K562 (cell line): ENCODE results near the gene CLP1. TPM values are rescaled to one million over a fixed set of nuclear protein-coding genes. Genes with fewer than 3 reads are reported as not detected.

Experiments used
- ATAC-seq: fragments of 200-7000 bp; cut with Tn5 transposase; 3 replicates; pipeline ENCODE4 v1.9.1; 2020; ENCODE audit warnings: moderate library complexity
- BruUV-seq: library from RNA; stranded (reverse); fragments of 400-500 nt; replicated peaks from 2 replicates; lab custom pipeline; 2021; lab: Mats Ljungman, UMichigan
- CTCF ChIA-PET: fragments of 300-600 bp; formaldehyde crosslinking; extraction: SDS; loops from one replicate; lab custom pipeline; 2021; ENCODE audit warnings: low intra/inter-chr PET ratio; lab: Yijun Ruan, JAX
- POLR2A ChIA-PET: fragments of 300-600, 350-650 bp; sonication (Branson Sonifier 250); formaldehyde crosslinking; extraction: SDS; loops from one replicate; lab custom pipeline; 2021; ENCODE audit warnings: antibody characterized with exemption, inconsistent platforms; lab: Yijun Ruan, JAX
- DNase-seq, 4 experiments: peaks; one replicate each; pipeline versions ENCODE4 v3.0.0 to v3.0.0-alpha.2; 2011 to 2018; ENCODE audit warnings: low spot score in 3 of 4, mixed read lengths in 3 of 4; ENCODE audit errors: extremely low read depth in 1 of 4
- FAIRE-seq: peaks from 2 replicates; lab custom pipeline; 2011; peaks lifted over from hg19 to GRCh38; lab: Jason Lieb, UNC
- H2AFZ ChIP-seq: 2 replicates; pipeline ENCODE4 v1.6.0; 2011; ENCODE audit warnings: low read depth, low read length, control low read depth, inconsistent platforms
- H3K27ac ChIP-seq: fragments of 200-600 bp; 3 replicates; pipeline ENCODE4 v1.8.0; 2011; ENCODE audit warnings: low read depth, mild to moderate bottlenecking, control low read depth, inconsistent platforms, low read length, moderate library complexity, mixed read lengths; ENCODE audit errors: extremely low read depth
- H3K27me3 ChIP-seq, 2 experiments: fragments of 300-600 bp in 1 of 2; 2 replicates in 1 of 2; 3 replicates in 1 of 2; pipeline versions ENCODE4 v1.6.0 to v1.8.0; 2011; ENCODE audit warnings: inconsistent platforms in 2 of 2, low read length in 2 of 2, mild to moderate bottlenecking in 1 of 2, mixed read lengths in 1 of 2, moderate library complexity in 1 of 2; ENCODE audit not compliant: control insufficient read depth in 2 of 2, insufficient read depth in 2 of 2
- H3K36me3 ChIP-seq: fragments of 300-600 bp; 3 replicates; pipeline ENCODE4 v1.8.0; 2011; ENCODE audit warnings: mild to moderate bottlenecking, low read length, inconsistent platforms; ENCODE audit not compliant: control insufficient read depth, insufficient read depth
- H3K4me1 ChIP-seq, 2 experiments: fragments of 200-600 bp in 1 of 2; replicated peaks in 1 of 2; 2 replicates in 1 of 2; 3 replicates in 1 of 2; pipeline versions ENCODE4 v1.5.1 to v1.8.0; 2011; ENCODE audit warnings: inconsistent platforms in 2 of 2, low read length in 2 of 2, mild to moderate bottlenecking in 1 of 2, mixed read lengths in 1 of 2, moderate library complexity in 1 of 2; ENCODE audit not compliant: control insufficient read depth in 2 of 2, insufficient read depth in 2 of 2
- H3K4me2 ChIP-seq: 2 replicates; pipeline ENCODE4 v1.6.1; 2011; ENCODE audit warnings: low read length, control low read depth, inconsistent platforms, mixed read lengths; ENCODE audit not compliant: insufficient read depth
- H3K4me3 ChIP-seq: fragments of 200-600 bp; sonication (generic), shearing (Covaris generic); 2 replicates; pipeline ENCODE4 v1.5.1; 2016; ENCODE audit warnings: control low read depth, inconsistent platforms
- H3K79me2 ChIP-seq: fragments of 200-600 bp; 3 replicates; pipeline ENCODE4 v1.8.0; 2011; ENCODE audit warnings: low read length, inconsistent platforms; ENCODE audit not compliant: control insufficient read depth, insufficient read depth
- H3K9ac ChIP-seq, 2 experiments: 2 replicates each; pipeline versions ENCODE4 v1.6.0 to v1.6.1; 2011; ENCODE audit warnings: low read depth in 2 of 2, low read length in 2 of 2, control low read depth in 1 of 2, inconsistent platforms in 1 of 2, mild to moderate bottlenecking in 1 of 2, mixed read lengths in 1 of 2; ENCODE audit not compliant: insufficient read depth in 1 of 2
- H3K9me1 ChIP-seq: one replicate; pipeline ENCODE4 v1.6.0; 2011; ENCODE audit warnings: inconsistent platforms, mild to moderate bottlenecking, low read length, moderate library complexity; ENCODE audit not compliant: control insufficient read depth, insufficient read depth
- H3K9me3 ChIP-seq: replicated peaks from 2 replicates; pipeline ENCODE4 v1.5.1; 2011; ENCODE audit warnings: low read depth, low read length, inconsistent platforms; ENCODE audit not compliant: control insufficient read depth, insufficient read depth
- H4K20me1 ChIP-seq: replicated peaks from 2 replicates; pipeline ENCODE4 v1.6.1; 2011; ENCODE audit warnings: low read length, inconsistent platforms, mixed read lengths; ENCODE audit not compliant: control insufficient read depth, insufficient read depth
- BDP1 ChIP-seq: IDR thresholded peaks from 3 replicates; pipeline ENCODE4 v1.6.1; 2011; ENCODE audit not compliant: insufficient read length, insufficient read depth
- CEBPB ChIP-seq: fragments of 450-650 bp; IDR thresholded peaks from 2 replicates; pipeline ENCODE4 v1.6.1; 2016; ENCODE audit warnings: missing genetic modification characterization, missing compliant biosample characterization
- HNRNPK ChIP-seq: fragments of 200-400 bp; formaldehyde crosslinking; IDR thresholded peaks from one replicate; pipeline ENCODE4 v1.6.1; 2018; ENCODE audit warnings: mild to moderate bottlenecking, low read depth, low read length; ENCODE audit not compliant: poor library complexity, severe bottlenecking
- MTA3 ChIP-seq: fragments of 450-650 bp; formaldehyde crosslinking; IDR thresholded peaks from 2 replicates; pipeline ENCODE4 v1.6.1; 2017; ENCODE audit warnings: mild to moderate bottlenecking, borderline replicate concordance
- PURB ChIP-seq: sonication (generic); formaldehyde crosslinking; IDR thresholded peaks from 2 replicates; pipeline ENCODE4 v1.9.0; 2021; ENCODE audit warnings: low read depth, mild to moderate bottlenecking, missing genetic modification reagents
- RBM39 ChIP-seq: fragments of 200-400 bp; formaldehyde crosslinking; optimal IDR thresholded peaks from 2 replicates; pipeline ENCODE3; 2018; ENCODE audit warnings: low read depth, low read length
- STAT5A ChIP-seq: IDR thresholded peaks from 2 replicates; pipeline ENCODE4 v1.6.1; 2012; ENCODE audit warnings: low read length, inconsistent platforms, borderline replicate concordance
- ZKSCAN1 ChIP-seq: fragments of 150-350 bp; IDR thresholded peaks from 2 replicates; pipeline ENCODE4 v1.6.1; 2016; ENCODE audit warnings: low read depth, low read length
- WGBS: fragments of 100-300 bp; shearing (Covaris generic); methylation state at CpG from one replicate; pipeline ENCODE4 v1.1.6; 2016; ENCODE audit warnings: low coverage, mixed read lengths; ENCODE audit not compliant: insufficient coverage; ENCODE audit errors: missing lambda C conversion rate; 5-methylcytosine and 5-hydroxymethylcytosine counted together
- in situ Hi-C: fragments of 300-500 bp; cut with MboI; formaldehyde crosslinking; loops from 4 replicates; pipeline ENCODE4 v1.15.0; 2018; ENCODE audit warnings: inconsistent platforms, mixed read lengths
- intact Hi-C: fragments of 100-400 bp; cut with micrococcal nuclease; formaldehyde crosslinking; loops from 2 replicates; pipeline ENCODE4 v1.14.2; 2022
- polyA plus RNA-seq, 8 experiments: library from polyadenylated mRNA; depleted of rRNA in 4 of 8; stranded (reverse) in 5 of 8; unstranded in 3 of 8; fragments of >200 nt; fragmentation: Nextera tagmentation in 2 of 8; fragmentation: Illumina TruSeq in 1 of 8; extraction: Ambion mirVana in 2 of 8; extraction: Trizol in 1 of 8; gene quantifications; 2 replicates each; pipeline versions ENCODE4 v1.2.1 to v1.2.3, GENCODE V29; 2011 to 2014; ENCODE audit warnings: inconsistent platforms in 1 of 8, missing spikeins in 1 of 8
- total RNA-seq, 7 experiments: library from RNA; depleted of rRNA in 6 of 7; stranded (reverse); fragments of >200 nt in 6 of 7; fragmentation: Illumina TruSeq in 2 of 7; extraction: Trizol in 2 of 7; gene quantifications; 2 replicates each; pipeline versions ENCODE4 v1.2.1 to v1.2.3, GENCODE V29; 2011 to 2021; ENCODE audit warnings: low replicate concordance in 1 of 7
- TF ChIP-seq, protein P1 (sequence below): fragments of 450-650 bp; formaldehyde crosslinking; IDR thresholded peaks from 2 replicates; pipeline ENCODE4 v1.4.0; 2020; ENCODE audit warnings: mild to moderate bottlenecking, moderate library complexity
- TF ChIP-seq, protein P2 (sequence below), 2 experiments: fragments of 200-800 bp in 1 of 2; sonication (Bioruptor generic) in 1 of 2; sonication (generic) in 1 of 2; formaldehyde crosslinking in 1 of 2; IDR thresholded peaks in 1 of 2; conservative IDR thresholded peaks in 1 of 2; 2 replicates each; pipeline versions ENCODE4 v1.5.0 to v1.6.1; 2016 to 2020; ENCODE audit warnings: missing compliant biosample characterization in 1 of 2, missing genetic modification characterization in 1 of 2, missing genetic modification reagents in 1 of 2

The CLP1 gene
- total and polyA plus RNA-seq, 9 of the 15 experiments (the other 6 are each of a cell fraction or from before 2014, with no cell fraction given) = 19.1 to 46.2 (median 27.8) TPM

DNA sequence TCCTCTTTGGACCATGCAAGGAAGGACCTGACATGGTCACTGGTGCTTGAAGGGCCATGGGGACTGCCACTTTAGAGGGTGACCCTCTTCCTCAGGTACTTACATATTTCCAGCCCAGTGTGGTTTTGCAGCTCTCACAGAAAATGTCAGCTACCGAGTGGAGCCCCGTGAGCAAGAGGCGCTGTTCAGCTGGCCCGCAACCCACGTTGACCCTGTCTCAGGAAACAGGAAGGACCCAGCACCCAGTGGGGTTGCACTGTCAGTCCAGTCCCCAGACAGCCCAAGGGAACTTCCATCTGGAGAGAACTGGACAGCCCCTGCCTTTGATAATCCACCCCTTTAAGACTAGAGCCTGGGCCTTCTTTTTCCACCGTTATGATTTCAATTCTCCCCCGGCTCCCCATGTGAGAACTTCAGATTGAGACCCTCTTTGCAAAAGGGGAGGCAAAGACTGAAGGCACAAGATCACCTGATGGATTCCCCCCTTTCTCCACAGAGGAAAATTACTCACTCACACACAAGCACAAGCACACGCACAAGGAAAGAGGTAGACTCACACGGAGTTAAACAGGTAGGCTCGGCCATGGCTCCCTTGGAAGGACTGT lies 11.3 kb upstream of the CLP1 start:
- ATAC-seq (no peak), FAIRE-seq (no peak), DNase-seq (no peak)
- no peaks in the 10 kb centered on the region for H3K9me3 ChIP-seq
- TF ChIP-seq ZKSCAN1 (peak; percentile 31; the same call in 1 of the 2 replicates), PURB (CRISPR knock-in tag) (no peak)
- in situ Hi-C loops = loop anchor here (10.0 kb wide), 1 partner anchor 191 kb away; no protein-coding TSS in a partner anchor
- H3K36me3 ChIP-seq = no peaks in the 10 kb centered on the region
- H2AFZ ChIP-seq = no peak overlapping the region
- BruUV-seq = no TSS peak
- CTCF ChIA-PET = interaction anchor here (1.4 kb wide), 1 partner anchor 78 kb away, joined by 5 read pairs; the partner anchor contains the start of gene UBE2L6
- H3K79me2 ChIP-seq = no peaks in the 10 kb centered on the region
- H3K4me2 ChIP-seq = no peak overlapping the region
- H3K4me3 ChIP-seq = no peak overlapping the region
- H3K27me3 ChIP-seq = peaks cover 0 to 15% of the 10 kb centered on the region in 2 experiments; a peak in 2 of 5 replicates
- H4K20me1 ChIP-seq = no peaks in the 10 kb centered on the region; the same call in 1 of the 2 replicates
- no peak overlapping the region; a peak in 1 of 4 replicates for H3K9ac ChIP-seq
- H3K4me1 ChIP-seq = peaks cover 32 to 36% of the 10 kb centered on the region in 2 experiments
- H3K9me1 ChIP-seq = no peaks in the 10 kb centered on the region
- POLR2A ChIA-PET = interaction anchor here (0.6 kb wide), 1 partner anchor 11 kb away, joined by 3 read pairs; no protein-coding TSS in a partner anchor
- WGBS = 30% methylated on average over 10 of the region's 10 CpGs
- intact Hi-C loops = no loop called here
- no peak overlapping the region for H3K27ac ChIP-seq

- POLR2A ChIA-PET = interaction anchor here (1.6 kb wide), 1 partner anchor 154 kb away, joined by 5 read pairs; no protein-coding TSS in a partner anchor
- TF ChIP-seq BDP1 (no peak), CEBPB (tag) (no peak), HNRNPK (no peak), STAT5A (no peak), RBM39 (no peak), MTA3 (no peak)
- TF ChIP-seq, protein P1, sequence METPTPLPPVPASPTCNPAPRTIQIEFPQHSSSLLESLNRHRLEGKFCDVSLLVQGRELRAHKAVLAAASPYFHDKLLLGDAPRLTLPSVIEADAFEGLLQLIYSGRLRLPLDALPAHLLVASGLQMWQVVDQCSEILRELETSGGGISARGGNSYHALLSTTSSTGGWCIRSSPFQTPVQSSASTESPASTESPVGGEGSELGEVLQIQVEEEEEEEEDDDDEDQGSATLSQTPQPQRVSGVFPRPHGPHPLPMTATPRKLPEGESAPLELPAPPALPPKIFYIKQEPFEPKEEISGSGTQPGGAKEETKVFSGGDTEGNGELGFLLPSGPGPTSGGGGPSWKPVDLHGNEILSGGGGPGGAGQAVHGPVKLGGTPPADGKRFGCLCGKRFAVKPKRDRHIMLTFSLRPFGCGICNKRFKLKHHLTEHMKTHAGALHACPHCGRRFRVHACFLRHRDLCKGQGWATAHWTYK (CRISPR knock-in tag) = no peak
- TF ChIP-seq, protein P2, sequence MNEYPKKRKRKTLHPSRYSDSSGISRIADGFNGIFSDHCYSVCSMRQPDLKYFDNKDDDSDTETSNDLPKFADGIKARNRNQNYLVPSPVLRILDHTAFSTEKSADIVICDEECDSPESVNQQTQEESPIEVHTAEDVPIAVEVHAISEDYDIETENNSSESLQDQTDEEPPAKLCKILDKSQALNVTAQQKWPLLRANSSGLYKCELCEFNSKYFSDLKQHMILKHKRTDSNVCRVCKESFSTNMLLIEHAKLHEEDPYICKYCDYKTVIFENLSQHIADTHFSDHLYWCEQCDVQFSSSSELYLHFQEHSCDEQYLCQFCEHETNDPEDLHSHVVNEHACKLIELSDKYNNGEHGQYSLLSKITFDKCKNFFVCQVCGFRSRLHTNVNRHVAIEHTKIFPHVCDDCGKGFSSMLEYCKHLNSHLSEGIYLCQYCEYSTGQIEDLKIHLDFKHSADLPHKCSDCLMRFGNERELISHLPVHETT (CRISPR knock-in tag; conservative IDR thresholded peaks at IDR 0.05 in 1 of 2, IDR thresholded peaks at IDR 0.05 in 1 of 2) = no peak
- TF ChIP-seq, all 486 proteins: peak for 0
- Histone ChIP-seq H3K27ac (no peak overlapping the region), H3K9me3 (no peaks in the 10 kb centered on the region), H3K79me2 (no peaks in the 10 kb centered on the region), H3K4me2 (no peak overlapping the region), H3K36me3 (no peaks in the 10 kb centered on the region), H4K20me1 (no peaks in the 10 kb centered on the region; the same call in 1 of the 2 replicates), H3K9me1 (no peaks in the 10 kb centered on the region), H3K27me3 (peaks cover 0 to 15% of the 10 kb centered on the region in 2 experiments; a peak in 2 of 5 replicates), H2AFZ (no peak overlapping the region), H3K9ac (no peak overlapping the region), H3K4me3 (no peak overlapping the region), H3K4me1 (peaks cover 32 to 35% of the 10 kb centered on the region in 2 experiments)
- FAIRE-seq (no peak), DNase-seq (no peak), ATAC-seq (no peak)
- in situ Hi-C loops = loop anchor here (10.0 kb wide), 1 partner anchor 192 kb away; no protein-coding TSS in a partner anchor
- WGBS = 52% methylated on average over 16 of the region's 23 CpGs
- no TSS peak for BruUV-seq
- intact Hi-C loops = no loop called here
- CTCF ChIA-PET = no interaction called here
Observed at GRCh38 chr11:57646799-57647303, 10.7 kb upstream of the CLP1 start.
